DOHH2 (cell line): ENCODE results near the gene TXNDC2.

ENCODE experiments used
- EZH2phosphoT487 ChIP-seq: fragments of 200-600 bp; sonication (generic); IDR thresholded peaks from 2 replicates; pipeline ENCODE4 v1.6.1; 2017; ENCODE audit warnings: borderline replicate concordance, mild to moderate bottlenecking, antibody characterized with exemption, low read length, moderate library complexity, mixed read lengths
- TF ChIP-seq, protein P1 (sequence below): fragments of 200-600 bp; sonication (generic); IDR thresholded peaks from one replicate; pipeline ENCODE4 v1.5.1; 2014; ENCODE audit warnings: antibody characterized with exemption, mild to moderate bottlenecking, low read depth, low read length; ENCODE audit not compliant: poor library complexity, severe bottlenecking

GRCh38 chr18:9927392-9928063, 41.8 kb downstream of the TXNDC2 start:
- TF ChIP-seq, protein P1, sequence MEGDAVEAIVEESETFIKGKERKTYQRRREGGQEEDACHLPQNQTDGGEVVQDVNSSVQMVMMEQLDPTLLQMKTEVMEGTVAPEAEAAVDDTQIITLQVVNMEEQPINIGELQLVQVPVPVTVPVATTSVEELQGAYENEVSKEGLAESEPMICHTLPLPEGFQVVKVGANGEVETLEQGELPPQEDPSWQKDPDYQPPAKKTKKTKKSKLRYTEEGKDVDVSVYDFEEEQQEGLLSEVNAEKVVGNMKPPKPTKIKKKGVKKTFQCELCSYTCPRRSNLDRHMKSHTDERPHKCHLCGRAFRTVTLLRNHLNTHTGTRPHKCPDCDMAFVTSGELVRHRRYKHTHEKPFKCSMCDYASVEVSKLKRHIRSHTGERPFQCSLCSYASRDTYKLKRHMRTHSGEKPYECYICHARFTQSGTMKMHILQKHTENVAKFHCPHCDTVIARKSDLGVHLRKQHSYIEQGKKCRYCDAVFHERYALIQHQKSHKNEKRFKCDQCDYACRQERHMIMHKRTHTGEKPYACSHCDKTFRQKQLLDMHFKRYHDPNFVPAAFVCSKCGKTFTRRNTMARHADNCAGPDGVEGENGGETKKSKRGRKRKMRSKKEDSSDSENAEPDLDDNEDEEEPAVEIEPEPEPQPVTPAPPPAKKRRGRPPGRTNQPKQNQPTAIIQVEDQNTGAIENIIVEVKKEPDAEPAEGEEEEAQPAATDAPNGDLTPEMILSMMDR: no peak
- no peak for TF ChIP-seq EZH2phosphoT487
